IPS DF 19.7 (cell line): ENCODE results near the gene CAMKK2.

Experiments
- DNase-seq: peaks from one replicate; pipeline ENCODE4 v3.0.0-alpha.2; 2013; ENCODE audit warnings: low read depth, low spot score

CAMKK2 gene

GRCh38 chr12:121198949-121199348 lies 97.6 kb downstream of the CAMKK2 start:
- DNase-seq: no peak

GRCh38 chr12:121196902-121197301 lies 99.6 kb downstream of the CAMKK2 start:
- no peak for DNase-seq

- no peak for DNase-seq
These were observed 105.4 kb downstream of the CAMKK2 start for GRCh38 chr12:121191151-121191550.

GRCh38 chr12:121190523-121191031 lies 105.9 kb downstream of the CAMKK2 start:
- DNase-seq: no peak

GRCh38 chr12:121189619-121190155 lies 106.8 kb downstream of the CAMKK2 start:
- no peak for DNase-seq

GRCh38 chr12:121189131-121189530 lies 107.4 kb downstream of the CAMKK2 start:
- DNase-seq: no peak

GRCh38 chr12:121188227-121188626 lies 108.3 kb downstream of the CAMKK2 start:
- DNase-seq: no peak
